ENCODE data around the gene OBI1.

The OBI1 gene

DNA sequence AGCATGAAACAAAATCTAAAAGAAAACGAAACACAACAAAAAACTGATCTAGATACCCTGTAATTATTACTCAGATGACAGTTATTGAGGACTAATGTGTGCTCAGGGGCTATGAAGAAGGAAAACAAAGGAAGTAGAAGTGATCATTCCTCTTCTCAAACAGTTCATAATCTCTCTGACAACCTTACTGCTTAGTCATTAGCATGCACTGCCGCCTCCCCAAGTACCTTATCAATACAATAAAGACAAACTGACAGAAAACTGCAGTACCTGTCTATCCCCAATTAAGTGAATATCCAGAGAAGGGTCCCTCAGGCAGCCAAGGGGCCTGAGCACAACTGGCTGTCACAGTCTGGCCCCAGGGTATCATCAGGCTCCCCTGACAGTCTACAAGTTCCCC, 33.6 kb downstream of the OBI1 start:
- no peaks in the 10 kb centered on the region for H3K4me1 ChIP-seq (ENCODE audit: control extremely low read depth in 1 of 4, control insufficient read depth in 4 of 4, insufficient read depth in 4 of 4, low read length in 3 of 4)
- H3K36me3 ChIP-seq (ENCODE audit: control insufficient read depth in 4 of 4, insufficient read depth in 4 of 4, low read length in 3 of 4) = peaks cover 0 to 36% (median 20%) of the 10 kb centered on the region in 4 experiments
- POLR2A ChIA-PET = no interaction called here
- H3K9me3 ChIP-seq (ENCODE audit: control extremely low read depth in 1 of 5, control insufficient read depth in 4 of 5, insufficient read depth in 2 of 5, low read depth in 1 of 5, low read length in 4 of 5) = no peaks in the 10 kb centered on the region
- no peak for DNase-seq
- CTCF ChIA-PET = no interaction called here
- 88% methylated on average over 1 of the region's 2 CpGs for WGBS (ENCODE audit: insufficient coverage)
- no peaks in the 10 kb centered on the region for H3K27me3 ChIP-seq (replicated peaks in 2 of 5; ENCODE audit: control insufficient read depth in 4 of 5, insufficient read depth in 5 of 5, low read length in 4 of 5)
- H3K4me3 ChIP-seq (ENCODE audit: control insufficient read depth in 1 of 7, extremely low read depth in 1 of 7, insufficient read depth in 4 of 7, low read depth in 2 of 7, low read length in 6 of 7) = no peak overlapping the region
- H3K27ac ChIP-seq (ENCODE audit: insufficient read depth in 1 of 2, low read depth in 1 of 2, low read length in 2 of 2, poor library complexity in 1 of 2, severe bottlenecking in 2 of 2) = no peak overlapping the region

DNA sequence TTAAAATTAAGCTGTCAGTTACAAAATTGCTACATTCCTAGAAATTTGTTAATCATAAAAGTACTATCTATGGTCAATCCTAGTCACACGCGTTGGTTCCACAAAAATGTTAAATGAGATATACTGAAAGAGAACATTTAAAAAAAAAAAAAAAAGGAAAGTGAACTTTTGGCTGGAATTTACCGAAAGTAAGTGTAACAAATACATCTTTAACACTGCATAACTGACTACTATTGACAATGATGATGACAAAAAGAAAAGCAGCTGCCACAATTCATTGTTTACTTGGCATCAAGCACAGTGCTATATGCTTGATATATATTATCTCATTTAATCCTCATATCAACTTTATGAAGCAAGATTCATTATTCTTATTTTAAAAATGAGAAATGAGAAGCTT, 35.8 kb downstream of the OBI1 start:
- POLR2A ChIA-PET = interaction anchor here (0.7 kb wide), 1 partner anchor 74 kb away, joined by 3 read pairs; no protein-coding TSS in a partner anchor

GRCh38 chr13:78620936-78621470, 38.0 kb downstream of the OBI1 start:
- H3K36me3 ChIP-seq (ENCODE audit: control insufficient read depth in 4 of 4, insufficient read depth in 4 of 4, low read length in 3 of 4) = peaks cover 8 to 34% (median 16%) of the 10 kb centered on the region in 4 experiments
- POLR2A ChIA-PET = interaction anchor here (0.5 kb wide), 1 partner anchor 15 kb away, joined by 5 read pairs; no protein-coding TSS in a partner anchor
- H3K27me3 ChIP-seq (replicated peaks in 2 of 5; ENCODE audit: control insufficient read depth in 4 of 5, insufficient read depth in 5 of 5, low read length in 4 of 5) = no peaks in the 10 kb centered on the region
- CTCF ChIA-PET = interaction anchor here (0.5 kb wide), 1 partner anchor 1947 kb away, joined by 3 read pairs; no protein-coding TSS in a partner anchor
- peak in 2 of 3 donors; percentile 25 to 41 for DNase-seq
- H3K9me3 ChIP-seq (ENCODE audit: control extremely low read depth in 1 of 5, control insufficient read depth in 4 of 5, insufficient read depth in 2 of 5, low read depth in 1 of 5, low read length in 4 of 5) = no peaks in the 10 kb centered on the region
- WGBS (ENCODE audit: insufficient coverage) = 100% methylated on average over 2 of the region's 2 CpGs
- no peak overlapping the region for H3K4me3 ChIP-seq (ENCODE audit: control insufficient read depth in 1 of 7, extremely low read depth in 1 of 7, insufficient read depth in 4 of 7, low read depth in 2 of 7, low read length in 6 of 7)
- H3K4me1 ChIP-seq (ENCODE audit: control extremely low read depth in 1 of 4, control insufficient read depth in 4 of 4, insufficient read depth in 4 of 4, low read length in 3 of 4) = no peaks in the 10 kb centered on the region
- H3K27ac ChIP-seq (ENCODE audit: insufficient read depth in 1 of 2, low read depth in 1 of 2, low read length in 2 of 2, poor library complexity in 1 of 2, severe bottlenecking in 2 of 2) = no peak overlapping the region

More for the DNA sequence above, 35.8 kb downstream of the OBI1 start:
- WGBS (ENCODE audit: insufficient coverage) = no CpG with 5 or more reads among the region's 3 CpGs
- CTCF ChIA-PET = interaction anchor here (1.1 to 1.9 kb wide), 2 partner anchors 10 to 13 kb away, joined by 3 to 5 read pairs; no protein-coding TSS in a partner anchor
- Histone ChIP-seq H3K4me3 (ENCODE audit: control insufficient read depth in 1 of 7, extremely low read depth in 1 of 7, insufficient read depth in 4 of 7, low read depth in 2 of 7, low read length in 6 of 7) (no peak overlapping the region), H3K9me3 (ENCODE audit: control extremely low read depth in 1 of 5, control insufficient read depth in 4 of 5, insufficient read depth in 2 of 5, low read depth in 1 of 5, low read length in 4 of 5) (no peaks in the 10 kb centered on the region), H3K27me3 (replicated peaks in 2 of 5; ENCODE audit: control insufficient read depth in 4 of 5, insufficient read depth in 5 of 5, low read length in 4 of 5) (no peaks in the 10 kb centered on the region), H3K36me3 (ENCODE audit: control insufficient read depth in 4 of 4, insufficient read depth in 4 of 4, low read length in 3 of 4) (peaks cover 0 to 32% (median 17%) of the 10 kb centered on the region in 4 experiments), H3K4me1 (ENCODE audit: control extremely low read depth in 1 of 4, control insufficient read depth in 4 of 4, insufficient read depth in 4 of 4, low read length in 3 of 4) (no peaks in the 10 kb centered on the region), H3K27ac (ENCODE audit: insufficient read depth in 1 of 2, low read depth in 1 of 2, low read length in 2 of 2, poor library complexity in 1 of 2, severe bottlenecking in 2 of 2) (no peak overlapping the region)
- no peak for DNase-seq

DNA sequence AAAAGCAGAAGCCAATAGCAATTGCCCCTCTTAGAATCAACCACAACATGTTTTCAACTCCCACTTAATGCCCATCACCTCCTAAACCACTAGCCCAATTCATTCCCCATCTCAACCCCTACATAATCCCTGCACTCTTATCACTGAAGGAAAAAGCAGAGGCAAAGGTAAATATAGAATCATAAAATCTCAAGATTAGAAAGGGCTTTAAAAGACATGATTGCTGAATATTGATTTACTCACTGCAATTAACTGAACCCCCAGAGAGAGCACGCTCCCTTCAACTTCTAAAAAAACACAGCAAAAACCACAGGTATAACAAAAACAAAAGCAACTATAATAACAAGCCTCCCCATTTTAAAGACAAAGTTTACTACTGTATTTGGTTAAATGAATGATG, 40.5 kb downstream of the OBI1 start:
- Histone ChIP-seq H3K27ac (ENCODE audit: insufficient read depth in 1 of 2, low read depth in 1 of 2, low read length in 2 of 2, poor library complexity in 1 of 2, severe bottlenecking in 2 of 2) (no peak overlapping the region), H3K4me3 (ENCODE audit: control insufficient read depth in 1 of 7, extremely low read depth in 1 of 7, insufficient read depth in 4 of 7, low read depth in 2 of 7, low read length in 6 of 7) (no peak overlapping the region), H3K4me1 (ENCODE audit: control extremely low read depth in 1 of 4, control insufficient read depth in 4 of 4, insufficient read depth in 4 of 4, low read length in 3 of 4) (no peaks in the 10 kb centered on the region), H3K27me3 (replicated peaks in 2 of 5; ENCODE audit: control insufficient read depth in 4 of 5, insufficient read depth in 5 of 5, low read length in 4 of 5) (peaks cover 0 to 3% (median 0%) of the 10 kb centered on the region in 5 experiments), H3K9me3 (ENCODE audit: control extremely low read depth in 1 of 5, control insufficient read depth in 4 of 5, insufficient read depth in 2 of 5, low read depth in 1 of 5, low read length in 4 of 5) (no peaks in the 10 kb centered on the region), H3K36me3 (ENCODE audit: control insufficient read depth in 4 of 4, insufficient read depth in 4 of 4, low read length in 3 of 4) (peaks cover 8 to 38% (median 19%) of the 10 kb centered on the region in 4 experiments)
- ChIA-PET POLR2A (no interaction called here), CTCF (no interaction called here)
- WGBS (ENCODE audit: insufficient coverage) = no CpG with 5 or more reads among the region's 1 CpG
- no peak for DNase-seq

DNA sequence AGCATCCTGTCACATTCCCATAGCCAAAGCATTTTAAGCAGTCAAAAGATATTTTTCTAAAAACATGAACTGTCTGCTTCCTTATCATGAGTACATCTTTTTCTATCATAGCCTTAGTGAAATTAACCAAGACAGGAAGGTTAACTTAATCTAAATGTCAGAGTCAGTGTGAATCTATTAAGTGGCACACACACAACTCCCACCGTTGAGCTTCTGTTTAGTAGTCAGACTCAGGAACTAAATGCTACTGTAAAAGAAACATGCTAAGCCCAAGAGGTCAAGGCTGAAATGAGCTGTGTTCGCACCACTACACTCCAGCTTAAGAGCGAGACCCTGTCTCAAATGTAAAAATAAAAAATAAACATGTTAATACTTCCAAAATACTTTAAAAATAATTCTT, 47.9 kb downstream of the OBI1 start:
- peak in 1 of 3 donors; percentile 10 for DNase-seq
- Histone ChIP-seq H3K4me3 (ENCODE audit: control insufficient read depth in 1 of 7, extremely low read depth in 1 of 7, insufficient read depth in 4 of 7, low read depth in 2 of 7, low read length in 6 of 7) (no peak overlapping the region), H3K36me3 (ENCODE audit: control insufficient read depth in 4 of 4, insufficient read depth in 4 of 4, low read length in 3 of 4) (peaks cover 0 to 9% (median 7%) of the 10 kb centered on the region in 4 experiments), H3K27me3 (replicated peaks in 2 of 5; ENCODE audit: control insufficient read depth in 4 of 5, insufficient read depth in 5 of 5, low read length in 4 of 5) (peaks cover 4 to 69% (median 36%) of the 10 kb centered on the region in 5 experiments), H3K27ac (ENCODE audit: insufficient read depth in 1 of 2, low read depth in 1 of 2, low read length in 2 of 2, poor library complexity in 1 of 2, severe bottlenecking in 2 of 2) (no peak overlapping the region), H3K4me1 (ENCODE audit: control extremely low read depth in 1 of 4, control insufficient read depth in 4 of 4, insufficient read depth in 4 of 4, low read length in 3 of 4) (peaks cover 0 to 25% (median 20%) of the 10 kb centered on the region in 4 experiments), H3K9me3 (ENCODE audit: control extremely low read depth in 1 of 5, control insufficient read depth in 4 of 5, insufficient read depth in 2 of 5, low read depth in 1 of 5, low read length in 4 of 5) (no peaks in the 10 kb centered on the region)
- ChIA-PET POLR2A (no interaction called here), CTCF (interaction anchor here (1.0 kb wide), 1 partner anchor 18 kb away, joined by 3 read pairs; no protein-coding TSS in a partner anchor)
- WGBS (ENCODE audit: insufficient coverage) = 17% methylated on average over 1 of the region's 3 CpGs

DNA sequence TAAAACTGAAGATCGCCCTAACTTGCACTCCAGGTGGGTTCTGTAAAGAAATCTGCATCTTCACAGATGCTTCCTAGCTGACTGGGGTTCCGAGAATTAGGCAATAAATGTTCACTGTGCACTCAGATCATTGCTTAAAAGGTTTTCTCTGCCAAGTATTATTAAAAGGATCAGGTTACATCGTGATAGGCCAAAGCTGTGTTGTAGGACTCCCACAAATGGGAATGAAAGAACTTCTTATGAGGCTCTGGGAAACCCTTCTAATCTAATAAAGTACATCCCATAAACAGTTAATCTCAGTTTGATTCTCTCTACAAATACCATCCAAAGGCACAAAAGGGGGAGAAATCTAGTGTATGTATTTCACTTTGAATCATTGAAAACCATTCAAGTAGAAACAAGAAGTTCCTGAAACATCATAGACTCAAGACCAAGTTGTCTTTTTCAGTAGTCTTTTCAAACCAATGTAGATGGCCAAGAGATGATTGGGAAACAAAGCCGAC, 48.5 kb downstream of the OBI1 start:
- H3K27ac ChIP-seq (ENCODE audit: insufficient read depth in 1 of 2, low read depth in 1 of 2, low read length in 2 of 2, poor library complexity in 1 of 2, severe bottlenecking in 2 of 2) = no peak overlapping the region
- ChIA-PET POLR2A (no interaction called here), CTCF (no interaction called here)
- H3K27me3 ChIP-seq (replicated peaks in 2 of 5; ENCODE audit: control insufficient read depth in 4 of 5, insufficient read depth in 5 of 5, low read length in 4 of 5) = peaks cover 4 to 75% (median 42%) of the 10 kb centered on the region in 5 experiments
- H3K4me1 ChIP-seq (ENCODE audit: control extremely low read depth in 1 of 4, control insufficient read depth in 4 of 4, insufficient read depth in 4 of 4, low read length in 3 of 4) = peaks cover 0 to 28% (median 20%) of the 10 kb centered on the region in 4 experiments
- WGBS (ENCODE audit: insufficient coverage) = 61% methylated on average over 2 of the region's 4 CpGs
- H3K9me3 ChIP-seq (ENCODE audit: control extremely low read depth in 1 of 5, control insufficient read depth in 4 of 5, insufficient read depth in 2 of 5, low read depth in 1 of 5, low read length in 4 of 5) = no peaks in the 10 kb centered on the region
- peaks cover 0 to 4% (median 2%) of the 10 kb centered on the region in 4 experiments for H3K36me3 ChIP-seq (ENCODE audit: control insufficient read depth in 4 of 4, insufficient read depth in 4 of 4, low read length in 3 of 4)
- peak in 1 of 3 donors; percentile 13 for DNase-seq
- no peak overlapping the region for H3K4me3 ChIP-seq (ENCODE audit: control insufficient read depth in 1 of 7, extremely low read depth in 1 of 7, insufficient read depth in 4 of 7, low read depth in 2 of 7, low read length in 6 of 7)
